H1 (cell line): ENCODE results near the gene SPSB1. TPM values are rescaled to one million over a fixed set of nuclear protein-coding genes. Genes with fewer than 3 reads are reported as not detected.
A peak's percentile ranks its signal among the peaks of the same experiment; 100 is the strongest.

Experiments used
- CTCF ChIA-PET: fragments of 300-600 bp; sonication (Branson Sonifier 250); formaldehyde crosslinking; loops from one replicate; lab custom pipeline; 2021; ENCODE audit not compliant: partially characterized antibody; lab: Charles Lee
- POLR2A ChIA-PET: fragments of 300-600 bp; sonication (Branson Sonifier 250); formaldehyde crosslinking; loops from one replicate; lab custom pipeline; 2021; ENCODE audit warnings: inconsistent platforms; ENCODE audit not compliant: partially characterized antibody; lab: Charles Lee
- DNase-seq, 2 experiments: peaks; one replicate each; pipeline versions ENCODE4 v3.0.0 to v3.0.0-alpha.2; 2010 to 2022; ENCODE audit warnings: low spot score in 2 of 2, low read depth in 1 of 2, mixed read lengths in 1 of 2
- FAIRE-seq: peaks from 2 replicates; lab custom pipeline; 2011; peaks lifted over from hg19 to GRCh38; lab: Jason Lieb, UNC
- H2AFZ ChIP-seq: 2 replicates; pipeline ENCODE4 v1.8.1; 2012; ENCODE audit warnings: low read length, inconsistent platforms
- H2AK5ac ChIP-seq: 2 replicates; pipeline ENCODE4 v1.6.1; 2013; ENCODE audit warnings: low read depth, low read length
- H2BK120ac ChIP-seq: replicated peaks from 2 replicates; pipeline ENCODE3; 2013; ENCODE audit warnings: low read depth, low read length, inconsistent platforms
- H2BK12ac ChIP-seq: 2 replicates; pipeline ENCODE4 v1.6.1; 2013; ENCODE audit warnings: low read depth, low read length
- H2BK15ac ChIP-seq: 2 replicates; pipeline ENCODE4 v1.6.1; 2013; ENCODE audit warnings: low read length
- H2BK20ac ChIP-seq: 2 replicates; pipeline ENCODE4 v1.6.1; 2013; ENCODE audit warnings: low read length
- H2BK5ac ChIP-seq: 2 replicates; pipeline ENCODE4 v1.6.1; 2013; ENCODE audit warnings: low read depth, low read length
- H3K14ac ChIP-seq: 2 replicates; pipeline ENCODE4 v1.6.1; 2013; ENCODE audit warnings: inconsistent platforms; ENCODE audit not compliant: insufficient read length
- H3K18ac ChIP-seq: 2 replicates; pipeline ENCODE4 v1.6.1; 2013; ENCODE audit warnings: low read length; ENCODE audit errors: extremely low read depth
- H3K23ac ChIP-seq: 2 replicates; pipeline ENCODE4 v1.6.1; 2013; ENCODE audit warnings: inconsistent platforms; ENCODE audit not compliant: insufficient read length
- H3K23me2 ChIP-seq: 2 replicates; pipeline ENCODE4 v1.6.1; 2013; ENCODE audit warnings: low read depth, low read length
- H3K27ac ChIP-seq: 2 replicates; pipeline ENCODE4 v1.6.1; 2011; ENCODE audit warnings: low read depth, low read length, inconsistent platforms
- H3K27me3 ChIP-seq, 4 experiments: replicated peaks in 1 of 4; 1 replicate in 1 of 4; 2 replicates in 3 of 4; pipeline versions ENCODE4 v1.6.1 to v1.8.1; 2011 to 2013; ENCODE audit warnings: low read length in 3 of 4, mild to moderate bottlenecking in 3 of 4, inconsistent platforms in 2 of 4, mixed read lengths in 2 of 4, moderate library complexity in 1 of 4; ENCODE audit not compliant: control insufficient read depth in 3 of 4, insufficient read depth in 3 of 4; ENCODE audit errors: extremely low read depth in 1 of 4
- H3K36me3 ChIP-seq, 4 experiments: 2 replicates each; pipeline versions ENCODE4 v1.6.1 to v1.8.1; 2011 to 2013; ENCODE audit warnings: mild to moderate bottlenecking in 4 of 4, low read length in 3 of 4, moderate library complexity in 2 of 4, control low read depth in 1 of 4, inconsistent platforms in 1 of 4; ENCODE audit not compliant: insufficient read depth in 4 of 4, control insufficient read depth in 2 of 4
- H3K4ac ChIP-seq: replicated peaks from 2 replicates; pipeline ENCODE3; 2013; ENCODE audit warnings: low read length, low read depth, mixed read lengths, inconsistent platforms; ENCODE audit not compliant: insufficient read length
- H3K4me1 ChIP-seq, 4 experiments: replicated peaks in 1 of 4; 1 replicate in 1 of 4; 2 replicates in 3 of 4; pipeline versions ENCODE4 v1.6.1 to v1.8.1; 2011 to 2013; ENCODE audit warnings: low read length in 3 of 4, inconsistent platforms in 2 of 4, mixed read lengths in 1 of 4; ENCODE audit not compliant: insufficient read depth in 4 of 4, control insufficient read depth in 3 of 4
- H3K4me2 ChIP-seq, 2 experiments: 2 replicates each; pipeline versions ENCODE4 v1.6.1 to v1.8.1; 2011 to 2013; ENCODE audit warnings: low read depth in 2 of 2, low read length in 2 of 2, control low read depth in 1 of 2, inconsistent platforms in 1 of 2, mild to moderate bottlenecking in 1 of 2; ENCODE audit not compliant: insufficient read depth in 1 of 2
- H3K4me3 ChIP-seq, 4 experiments: fragments of 200-600, 300-600 bp in 1 of 4; sonication (generic), shearing (Covaris generic), sonication (Bioruptor Twin) in 1 of 4; 2 replicates each; pipeline versions ENCODE4 v1.5.1 to v1.8.1; 2011 to 2016; ENCODE audit warnings: low read length in 4 of 4, low read depth in 3 of 4, control low read depth in 2 of 4, inconsistent platforms in 2 of 4, mild to moderate bottlenecking in 2 of 4, mixed read lengths in 1 of 4, moderate library complexity in 1 of 4; ENCODE audit not compliant: insufficient read depth in 2 of 4; ENCODE audit errors: extremely low read depth in 1 of 4
- H3K56ac ChIP-seq: replicated peaks from 2 replicates; pipeline ENCODE3; 2013; ENCODE audit warnings: low read depth, mild to moderate bottlenecking, mixed read lengths, low read length, inconsistent platforms; ENCODE audit not compliant: insufficient read length
- H3K79me1 ChIP-seq: 2 replicates; pipeline ENCODE4 v1.6.1; 2013; ENCODE audit warnings: low read depth, low read length, control low read depth
- H3K79me2 ChIP-seq, 2 experiments: 2 replicates each; pipeline versions ENCODE4 v1.6.1 to v1.8.1; 2012 to 2013; ENCODE audit warnings: low read length in 2 of 2, mild to moderate bottlenecking in 2 of 2, inconsistent platforms in 1 of 2; ENCODE audit not compliant: insufficient read depth in 2 of 2, control insufficient read depth in 1 of 2
- H3K9ac ChIP-seq, 4 experiments: replicated peaks in 1 of 4; 1 replicate in 1 of 4; 2 replicates in 3 of 4; pipeline versions ENCODE4 v1.6.1 to v1.8.1; 2011 to 2013; ENCODE audit warnings: low read depth in 3 of 4, low read length in 3 of 4, control low read depth in 2 of 4, mild to moderate bottlenecking in 2 of 4, moderate library complexity in 2 of 4, inconsistent platforms in 1 of 4; ENCODE audit errors: extremely low read depth in 1 of 4
- H3K9me3 ChIP-seq, 2 experiments: 2 replicates each; pipeline versions ENCODE4 v1.6.1 to v1.8.1; 2012 to 2013; ENCODE audit warnings: mild to moderate bottlenecking in 2 of 2, moderate library complexity in 2 of 2, control low read depth in 1 of 2, inconsistent platforms in 1 of 2, low read depth in 1 of 2, low read length in 1 of 2, mixed read lengths in 1 of 2; ENCODE audit not compliant: insufficient read depth in 2 of 2
- H4K20me1 ChIP-seq, 2 experiments: replicated peaks in 1 of 2; 2 replicates each; pipeline versions ENCODE3 to v1.8.1; 2011 to 2013; ENCODE audit warnings: inconsistent platforms in 2 of 2, low read length in 2 of 2, mild to moderate bottlenecking in 1 of 2; ENCODE audit not compliant: insufficient read depth in 2 of 2, control insufficient read depth in 1 of 2
- H4K5ac ChIP-seq: 2 replicates; pipeline ENCODE4 v1.6.1; 2013; ENCODE audit warnings: low read length, low read depth, mixed read lengths, inconsistent platforms; ENCODE audit not compliant: insufficient read length
- H4K8ac ChIP-seq: 2 replicates; pipeline ENCODE4 v1.8.0; 2013; ENCODE audit warnings: mild to moderate bottlenecking, moderate library complexity, low read length, inconsistent platforms; ENCODE audit not compliant: insufficient read depth; ENCODE audit errors: extremely low read depth
- H4K91ac ChIP-seq: replicated peaks from 2 replicates; pipeline ENCODE3; 2013; ENCODE audit warnings: low read length, mixed read lengths, inconsistent platforms; ENCODE audit not compliant: insufficient read length
- BACH1 ChIP-seq: IDR thresholded peaks from 2 replicates; pipeline ENCODE4 v1.6.1; 2012; ENCODE audit warnings: low read length, improper control_type of control experiment
- BRCA1 ChIP-seq: IDR thresholded peaks from 2 replicates; pipeline ENCODE4 v1.6.1; 2012; ENCODE audit warnings: low read depth, low read length, improper control_type of control experiment
- EP300 ChIP-seq, 2 experiments: IDR thresholded peaks; 1 replicate in 1 of 2; 2 replicates in 1 of 2; pipeline ENCODE4 v1.6.1; 2011 to 2012; ENCODE audit warnings: low read depth in 2 of 2, low read length in 2 of 2, mild to moderate bottlenecking in 2 of 2, borderline replicate concordance in 1 of 2, inconsistent platforms in 1 of 2, moderate library complexity in 1 of 2
- GABPA ChIP-seq: IDR thresholded peaks from 2 replicates; pipeline ENCODE4 v1.6.1; 2011; ENCODE audit warnings: mild to moderate bottlenecking, low read length, moderate library complexity, borderline replicate concordance; ENCODE audit not compliant: insufficient read depth
- HDAC6 ChIP-seq: IDR thresholded peaks from one replicate; pipeline ENCODE4 v1.7.1; 2012; ENCODE audit warnings: low read depth, mild to moderate bottlenecking, inconsistent platforms, low read length, moderate library complexity
- JUN ChIP-seq: IDR thresholded peaks from 2 replicates; pipeline ENCODE4 v1.6.1; 2011; ENCODE audit warnings: low read depth, mild to moderate bottlenecking, improper control_type of control experiment, low read length
- MAFK ChIP-seq: IDR thresholded peaks from 2 replicates; pipeline ENCODE4 v1.6.1; 2012; ENCODE audit warnings: low read depth, mild to moderate bottlenecking, improper control_type of control experiment, low read length
- NANOG ChIP-seq: IDR thresholded peaks from 2 replicates; pipeline ENCODE4 v1.6.1; 2011; ENCODE audit warnings: low read length, low read depth, mild to moderate bottlenecking, inconsistent platforms; ENCODE audit not compliant: insufficient read depth, poor library complexity, severe bottlenecking
- NRF1 ChIP-seq: IDR thresholded peaks from 2 replicates; pipeline ENCODE4 v1.6.1; 2011; ENCODE audit warnings: mild to moderate bottlenecking, low read depth, low read length, improper control_type of control experiment
- RXRA ChIP-seq: IDR thresholded peaks from 2 replicates; pipeline ENCODE4 v1.6.1; 2011; ENCODE audit warnings: low read depth, mild to moderate bottlenecking, low read length, moderate library complexity; ENCODE audit not compliant: insufficient read depth
- SIX5 ChIP-seq: IDR thresholded peaks from 2 replicates; pipeline ENCODE4 v1.6.1; 2011; ENCODE audit warnings: mild to moderate bottlenecking, low read depth, low read length
- WGBS, 2 experiments: shearing (Covaris generic) in 1 of 2; methylation state at CpG; one replicate each; pipeline versions ENCODE4 v1.1.6 to v1.1.7; 2013 to 2015; ENCODE audit warnings: low lambda C conversion rate in 2 of 2, mixed read lengths in 2 of 2, inconsistent platforms in 1 of 2, low coverage in 1 of 2, missing lambda C conversion rate in 1 of 2; ENCODE audit not compliant: insufficient replicate concordance in 2 of 2, insufficient coverage in 1 of 2, insufficient read length in 1 of 2; ENCODE audit errors: extremely low coverage in 1 of 2, missing lambda C conversion rate in 1 of 2; 5-methylcytosine and 5-hydroxymethylcytosine counted together
- polyA plus RNA-seq, 7 experiments: library from polyadenylated mRNA; depleted of rRNA in 3 of 7; stranded (reverse) in 5 of 7; unstranded in 2 of 7; fragments of >200 nt in 5 of 7; fragments of 200-250 nt in 2 of 7; gene quantifications; 1 replicate in 5 of 7; 2 replicates in 1 of 7; 4 replicates in 1 of 7; pipeline versions ENCODE4 v1.2.1 to v1.2.3, GENCODE V29; 2011 to 2013; ENCODE audit warnings: missing spikeins in 2 of 7, mixed read lengths in 2 of 7
- total RNA-seq: library from RNA; stranded (reverse); fragmentation: NEBNext Ultra II Directional; extraction: Animal tissue kit (Norgen Biotek cat#: 25700); gene quantifications from 2 replicates; pipeline ENCODE4 v1.2.1, GENCODE V29; 2021

SPSB1 gene
- total and polyA plus RNA-seq, 2 of the 8 experiments (the other 6 are each of a cell fraction or from before 2014, with no cell fraction given): 5.3 to 6.4 TPM

- Histone ChIP-seq H3K14ac (no peak overlapping the region), H2BK5ac (peak overlapping the region; percentile 44; the same call in 1 of the 2 replicates), H3K4ac (peak overlapping the region; percentile 44), H3K23ac (no peak overlapping the region), H3K36me3 (no peaks in the 10 kb centered on the region), H3K27me3 (no peaks in the 10 kb centered on the region), H2AK5ac (no peak overlapping the region), H4K5ac (no peak overlapping the region), H4K91ac (peak overlapping the region; percentile 58), H4K8ac (no peak overlapping the region; the same call in 1 of the 2 replicates), H3K18ac (no peak overlapping the region; the same call in 1 of the 2 replicates), H3K23me2 (no peaks in the 10 kb centered on the region), H3K79me1 (no peaks in the 10 kb centered on the region), H3K27ac (no peak overlapping the region), H3K4me2 (no peak overlapping the region), H4K20me1 (no peaks in the 10 kb centered on the region), H3K56ac (no peak overlapping the region), H2BK12ac (peak overlapping the region; percentile 80), H3K9me3 (no peaks in the 10 kb centered on the region), H2BK15ac (peak overlapping the region; percentile 61; the same call in 1 of the 2 replicates), H3K9ac (no peak overlapping the region), H3K79me2 (no peaks in the 10 kb centered on the region), H3K4me3 (no peak overlapping the region), H3K4me1 (peaks cover 0 to 4% (median 3%) of the 10 kb centered on the region in 4 experiments; a peak in 4 of 7 replicates), H2BK120ac (no peak overlapping the region), H2AFZ (peak overlapping the region; percentile 46; the same call in 1 of the 2 replicates), H2BK20ac (no peak overlapping the region)
- no peak for DNase-seq
- POLR2A ChIA-PET: interaction anchor here (1.5 kb wide), 1 partner anchor 16 kb away, joined by 3 read pairs; no protein-coding TSS in a partner anchor
- CTCF ChIA-PET: interaction anchor here (0.6 to 2.0 kb wide), 7 partner anchors 10 to 119 kb away, joined by 3 to 4 read pairs (median 3); no protein-coding TSS in a partner anchor
- WGBS, 2 experiments: 90% methylated on average over 20 of the region's 20 CpGs; no CpG with 5 or more reads in 1 of the 2 experiments
- FAIRE-seq: no peak
- TF ChIP-seq BACH1 (no peak), SIX5 (no peak), JUN (no peak), HDAC6 (no peak), EP300 (IDR thresholded peaks at IDR 0.05; ENCODE audit: borderline replicate concordance in 1 of 2, low read depth in 2 of 2, low read length in 2 of 2) (no peak), BRCA1 (no peak), NANOG (no peak), MAFK (no peak), RXRA (no peak), NRF1 (no peak), GABPA (no peak)
Measured at GRCh38 chr1:9385801-9386573, 93.3 kb downstream of the SPSB1 start.
